ENCODE data around the gene PGLYRP4.

Gene PGLYRP4

GRCh38 chr1:153387001-153387400 is 38.4 kb upstream of the PGLYRP4 start:
- no peak for ATAC-seq
- TF ChIP-seq ZNF565 (CRISPR knock-in tag; conservative IDR thresholded peaks at IDR 0.05; ENCODE audit: low read depth) (no peak), POU6F1 (CRISPR knock-in tag; IDR thresholded peaks at IDR 0.05; ENCODE audit: borderline replicate concordance, low read depth) (no peak), SNAI2 (CRISPR knock-in tag; IDR thresholded peaks at IDR 0.05) (no peak), CREB5 (CRISPR knock-in tag; IDR thresholded peaks at IDR 0.05; ENCODE audit: low read depth) (no peak), TCF4 (CRISPR knock-in tag; IDR thresholded peaks at IDR 0.05; ENCODE audit: borderline replicate concordance) (no peak), CSDC2 (CRISPR knock-in tag; IDR thresholded peaks at IDR 0.05) (no peak), PATZ1 (CRISPR knock-in tag; IDR thresholded peaks at IDR 0.05; ENCODE audit: borderline replicate concordance) (no peak)

- TF ChIP-seq CSDC2 (CRISPR knock-in tag; IDR thresholded peaks at IDR 0.05) (no peak), TCF4 (CRISPR knock-in tag; IDR thresholded peaks at IDR 0.05; ENCODE audit: borderline replicate concordance) (no peak), ISL1 (CRISPR knock-in tag; IDR thresholded peaks at IDR 0.05) (no peak), ESRRG (CRISPR knock-in tag; IDR thresholded peaks at IDR 0.05) (no peak), PATZ1 (CRISPR knock-in tag; IDR thresholded peaks at IDR 0.05; ENCODE audit: borderline replicate concordance) (no peak), ZC3H10 (CRISPR knock-in tag; IDR thresholded peaks at IDR 0.05) (no peak), CREB5 (CRISPR knock-in tag; IDR thresholded peaks at IDR 0.05; ENCODE audit: low read depth) (no peak), CSRNP3 (CRISPR knock-in tag; IDR thresholded peaks at IDR 0.05) (no peak), OSR1 (CRISPR knock-in tag; IDR thresholded peaks at IDR 0.05) (no peak), ZNF8 (CRISPR knock-in tag; IDR thresholded peaks at IDR 0.05) (no peak), ARNTL (CRISPR knock-in tag; IDR thresholded peaks at IDR 0.05; ENCODE audit: borderline replicate concordance, low read depth) (no peak), PPARA (CRISPR knock-in tag; IDR thresholded peaks at IDR 0.05; ENCODE audit: borderline replicate concordance) (no peak), SNAI2 (CRISPR knock-in tag; IDR thresholded peaks at IDR 0.05) (no peak)
- ATAC-seq: no peak
These were observed 37.9 kb upstream of the PGLYRP4 start for GRCh38 chr1:153386500-153386901.

GRCh38 chr1:153384958-153385580 is 36.4 kb upstream of the PGLYRP4 start:
- ATAC-seq: no peak
- TF ChIP-seq ZNF565 (CRISPR knock-in tag; conservative IDR thresholded peaks at IDR 0.05; ENCODE audit: low read depth) (no peak), ESRRG (CRISPR knock-in tag; IDR thresholded peaks at IDR 0.05) (no peak), ZC3H10 (CRISPR knock-in tag; IDR thresholded peaks at IDR 0.05) (no peak), OSR1 (CRISPR knock-in tag; IDR thresholded peaks at IDR 0.05) (no peak), PPARA (CRISPR knock-in tag; IDR thresholded peaks at IDR 0.05; ENCODE audit: borderline replicate concordance) (no peak), ZFP3 (CRISPR knock-in tag; IDR thresholded peaks at IDR 0.05) (no peak), SNAI2 (CRISPR knock-in tag; IDR thresholded peaks at IDR 0.05) (no peak), CSDC2 (CRISPR knock-in tag; IDR thresholded peaks at IDR 0.05) (no peak), ISL1 (CRISPR knock-in tag; IDR thresholded peaks at IDR 0.05) (no peak), ZNF70 (CRISPR knock-in tag; IDR thresholded peaks at IDR 0.05) (no peak), ARNTL (CRISPR knock-in tag; IDR thresholded peaks at IDR 0.05; ENCODE audit: borderline replicate concordance, low read depth) (no peak), PATZ1 (CRISPR knock-in tag; IDR thresholded peaks at IDR 0.05; ENCODE audit: borderline replicate concordance) (no peak), ZNF8 (CRISPR knock-in tag; IDR thresholded peaks at IDR 0.05) (no peak), POU6F1 (CRISPR knock-in tag; IDR thresholded peaks at IDR 0.05; ENCODE audit: borderline replicate concordance, low read depth) (no peak), TCF4 (CRISPR knock-in tag; IDR thresholded peaks at IDR 0.05; ENCODE audit: borderline replicate concordance) (no peak), RARB (CRISPR knock-in tag; IDR thresholded peaks at IDR 0.05) (no peak)

All from SK-N-SH treated with all-trans-retinoic acid at 6 μM for 48 hours (cell line).